K562 (cell line): ENCODE measurements around the gene RPS8. TPM values are rescaled to one million over a fixed set of nuclear protein-coding genes. Genes with fewer than 3 reads are reported as not detected.

Experiments used
- CBX3 ChIP-seq, 2 experiments: IDR thresholded peaks; 1 replicate in 1 of 2; 2 replicates in 1 of 2; pipeline ENCODE4 v1.6.1; 2012; ENCODE audit warnings: inconsistent platforms in 2 of 2, low read length in 2 of 2, borderline replicate concordance in 1 of 2, control low read depth in 1 of 2
- EP400 ChIP-seq: fragments of 450-650 bp; IDR thresholded peaks from 2 replicates; pipeline ENCODE4 v1.6.1; 2017; ENCODE audit warnings: antibody characterized with exemption, mild to moderate bottlenecking, moderate library complexity
- ESRRA ChIP-seq: fragments of 450-650 bp; IDR thresholded peaks from 2 replicates; pipeline ENCODE4 v1.6.1; 2014; ENCODE audit warnings: low read depth, mild to moderate bottlenecking, moderate library complexity, borderline replicate concordance
- GABPB1 ChIP-seq: sonication (generic); formaldehyde crosslinking; IDR thresholded peaks from 2 replicates; pipeline ENCODE4 v1.8.0; 2022; ENCODE audit warnings: mild to moderate bottlenecking, missing genetic modification reagents
- KAT8 ChIP-seq: fragments of 450-650 bp; IDR thresholded peaks from 2 replicates; pipeline ENCODE4 v1.6.1; 2016; ENCODE audit warnings: low read depth, mild to moderate bottlenecking
- KLF10 ChIP-seq: fragments of 250-450 bp; sonication (Bioruptor Pico); IDR thresholded peaks from 2 replicates; pipeline ENCODE4 v1.6.1; 2021; ENCODE audit warnings: matching md5 sums
- KLF16 ChIP-seq: IDR thresholded peaks from 2 replicates; pipeline ENCODE4 v1.6.1; 2016; ENCODE audit warnings: antibody characterized with exemption
- MTA3 ChIP-seq: fragments of 450-650 bp; formaldehyde crosslinking; IDR thresholded peaks from 2 replicates; pipeline ENCODE4 v1.6.1; 2017; ENCODE audit warnings: mild to moderate bottlenecking, borderline replicate concordance
- NCOR1 ChIP-seq: fragments of 450-650 bp; IDR thresholded peaks from 2 replicates; pipeline ENCODE4 v1.6.1; 2016; ENCODE audit warnings: mild to moderate bottlenecking, moderate library complexity
- SMARCA5 ChIP-seq: fragments of 450-650 bp; IDR thresholded peaks from 2 replicates; pipeline ENCODE4 v1.6.1; 2016
- TARDBP ChIP-seq: fragments of 450-650 bp; IDR thresholded peaks from 2 replicates; pipeline ENCODE4 v1.6.1; 2016
- TCFL5 ChIP-seq: fragments of 250-450 bp; sonication (Bioruptor Pico); conservative IDR thresholded peaks from 2 replicates; pipeline ENCODE4 v1.6.1; 2021; ENCODE audit warnings: mild to moderate bottlenecking, moderate library complexity, matching md5 sums
- ZNF239 ChIP-seq: fragments of 250-450 bp; sonication (Bioruptor Pico); IDR thresholded peaks from 2 replicates; pipeline ENCODE4 v1.4.0; 2020; ENCODE audit warnings: mild to moderate bottlenecking
- ZNF57 ChIP-seq: fragments of 450-650 bp; formaldehyde crosslinking; IDR thresholded peaks from 2 replicates; pipeline ENCODE4 v1.4.0; 2020; ENCODE audit warnings: mild to moderate bottlenecking, moderate library complexity
- ZNF644 ChIP-seq: fragments of 200-800 bp; sonication (Bioruptor generic); IDR thresholded peaks from 2 replicates; pipeline ENCODE4 v1.6.1; 2016; ENCODE audit warnings: low read depth, missing genetic modification characterization, missing compliant biosample characterization
- polyA plus RNA-seq, 8 experiments: library from polyadenylated mRNA; depleted of rRNA in 4 of 8; stranded (reverse) in 5 of 8; unstranded in 3 of 8; fragments of >200 nt; fragmentation: Nextera tagmentation in 2 of 8; fragmentation: Illumina TruSeq in 1 of 8; extraction: Ambion mirVana in 2 of 8; extraction: Trizol in 1 of 8; gene quantifications; 2 replicates each; pipeline versions ENCODE4 v1.2.1 to v1.2.3, GENCODE V29; 2011 to 2014; ENCODE audit warnings: inconsistent platforms in 1 of 8, missing spikeins in 1 of 8
- total RNA-seq, 7 experiments: library from RNA; depleted of rRNA in 6 of 7; stranded (reverse); fragments of >200 nt in 6 of 7; fragmentation: Illumina TruSeq in 2 of 7; extraction: Trizol in 2 of 7; gene quantifications; 2 replicates each; pipeline versions ENCODE4 v1.2.1 to v1.2.3, GENCODE V29; 2011 to 2021; ENCODE audit warnings: low replicate concordance in 1 of 7
- TF ChIP-seq, protein P1 (sequence below): fragments of 250-450 bp; sonication (Bioruptor Pico); IDR thresholded peaks from 2 replicates; pipeline ENCODE4 v1.5.0; 2021
- TF ChIP-seq, protein P2 (sequence below): fragments of 450-650 bp; IDR thresholded peaks from 2 replicates; pipeline ENCODE4 v1.6.1; 2016; ENCODE audit warnings: mild to moderate bottlenecking
- TF ChIP-seq, protein P3 (sequence below): sonication (generic); formaldehyde crosslinking; IDR thresholded peaks from 2 replicates; pipeline ENCODE4 v1.8.1; 2023; ENCODE audit warnings: mild to moderate bottlenecking, missing genetic modification reagents
- TF ChIP-seq, protein P4 (sequence below): sonication (generic); formaldehyde crosslinking; IDR thresholded peaks from 2 replicates; pipeline ENCODE4 v1.8.0; 2022; ENCODE audit warnings: mild to moderate bottlenecking, low read depth, missing genetic modification reagents
- TF ChIP-seq, protein P5 (sequence below): IDR thresholded peaks from 2 replicates; pipeline ENCODE4 v1.6.1; 2012; ENCODE audit warnings: low read depth, low read length, improper control_type of control experiment, borderline replicate concordance

RPS8 gene
- total and polyA plus RNA-seq, 9 of the 15 experiments (the other 6 are each of a cell fraction or from before 2014, with no cell fraction given): 2,431 to 4,168 (median 3,109) TPM

DNA sequence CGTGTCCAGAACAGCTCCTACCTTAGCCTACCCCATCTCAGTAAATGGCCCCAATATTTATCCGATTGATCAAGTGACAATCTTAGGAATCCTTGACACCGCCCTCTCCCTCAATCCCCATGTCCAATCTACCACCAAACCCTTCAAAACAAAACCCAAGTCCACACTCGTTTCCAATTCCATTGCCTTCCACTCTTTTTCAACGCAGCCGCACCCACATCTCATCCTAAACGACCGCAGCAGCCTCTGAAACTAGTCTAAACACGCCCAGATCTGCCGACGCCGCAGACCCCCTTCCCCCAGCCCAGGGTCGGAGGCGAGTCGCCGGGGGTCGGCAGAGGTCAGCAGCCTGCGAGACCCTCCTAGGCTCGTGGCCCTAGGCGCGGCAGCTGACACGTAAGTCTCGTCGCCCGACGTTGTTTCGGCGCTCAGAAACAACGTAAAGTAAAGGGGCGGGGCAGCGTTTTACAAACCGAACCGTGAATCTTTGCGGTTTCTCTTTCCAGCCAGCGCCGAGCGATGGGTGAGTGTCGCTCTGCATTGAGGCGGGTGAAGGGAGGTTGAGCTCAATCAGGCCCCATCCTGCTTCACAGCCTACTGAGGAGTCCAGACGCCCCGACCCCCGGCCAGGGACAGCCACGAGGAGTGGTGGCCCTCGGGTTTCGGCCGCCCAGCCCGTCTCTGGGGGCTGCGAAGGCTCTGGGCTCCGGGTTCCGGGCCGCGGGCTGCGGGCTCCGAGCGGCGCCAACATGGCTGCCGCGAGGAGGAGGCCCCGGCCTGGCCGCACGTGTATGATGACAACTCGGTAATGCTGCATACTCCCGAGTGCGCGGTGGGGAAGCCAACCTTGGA, at the start of gene RPS8 (continued):
- no peak for TF ChIP-seq KLF10
- TF ChIP-seq, protein P1, sequence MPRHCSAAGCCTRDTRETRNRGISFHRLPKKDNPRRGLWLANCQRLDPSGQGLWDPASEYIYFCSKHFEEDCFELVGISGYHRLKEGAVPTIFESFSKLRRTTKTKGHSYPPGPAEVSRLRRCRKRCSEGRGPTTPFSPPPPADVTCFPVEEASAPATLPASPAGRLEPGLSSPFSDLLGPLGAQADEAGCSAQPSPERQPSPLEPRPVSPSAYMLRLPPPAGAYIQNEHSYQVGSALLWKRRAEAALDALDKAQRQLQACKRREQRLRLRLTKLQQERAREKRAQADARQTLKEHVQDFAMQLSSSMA: no peak; the same call in 1 of the 2 replicates
- TF ChIP-seq KLF16: no peak
- peak; percentile 50; the same call in 1 of the 2 replicates for TF ChIP-seq ZNF57 (CRISPR knock-in tag)
- TF ChIP-seq ESRRA: peak; percentile 98
- no peak for TF ChIP-seq CBX3 (IDR thresholded peaks at IDR 0.05; ENCODE audit: borderline replicate concordance in 1 of 2, low read length in 2 of 2)
- peak; percentile 97 for TF ChIP-seq MTA3
- TF ChIP-seq ZNF644: no peak
- TF ChIP-seq NCOR1: peak; percentile 72
- TF ChIP-seq, protein P2, sequence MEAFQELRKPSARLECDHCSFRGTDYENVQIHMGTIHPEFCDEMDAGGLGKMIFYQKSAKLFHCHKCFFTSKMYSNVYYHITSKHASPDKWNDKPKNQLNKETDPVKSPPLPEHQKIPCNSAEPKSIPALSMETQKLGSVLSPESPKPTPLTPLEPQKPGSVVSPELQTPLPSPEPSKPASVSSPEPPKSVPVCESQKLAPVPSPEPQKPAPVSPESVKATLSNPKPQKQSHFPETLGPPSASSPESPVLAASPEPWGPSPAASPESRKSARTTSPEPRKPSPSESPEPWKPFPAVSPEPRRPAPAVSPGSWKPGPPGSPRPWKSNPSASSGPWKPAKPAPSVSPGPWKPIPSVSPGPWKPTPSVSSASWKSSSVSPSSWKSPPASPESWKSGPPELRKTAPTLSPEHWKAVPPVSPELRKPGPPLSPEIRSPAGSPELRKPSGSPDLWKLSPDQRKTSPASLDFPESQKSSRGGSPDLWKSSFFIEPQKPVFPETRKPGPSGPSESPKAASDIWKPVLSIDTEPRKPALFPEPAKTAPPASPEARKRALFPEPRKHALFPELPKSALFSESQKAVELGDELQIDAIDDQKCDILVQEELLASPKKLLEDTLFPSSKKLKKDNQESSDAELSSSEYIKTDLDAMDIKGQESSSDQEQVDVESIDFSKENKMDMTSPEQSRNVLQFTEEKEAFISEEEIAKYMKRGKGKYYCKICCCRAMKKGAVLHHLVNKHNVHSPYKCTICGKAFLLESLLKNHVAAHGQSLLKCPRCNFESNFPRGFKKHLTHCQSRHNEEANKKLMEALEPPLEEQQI: no peak; the same call in none of the 2 replicates
- TF ChIP-seq, protein P3, sequence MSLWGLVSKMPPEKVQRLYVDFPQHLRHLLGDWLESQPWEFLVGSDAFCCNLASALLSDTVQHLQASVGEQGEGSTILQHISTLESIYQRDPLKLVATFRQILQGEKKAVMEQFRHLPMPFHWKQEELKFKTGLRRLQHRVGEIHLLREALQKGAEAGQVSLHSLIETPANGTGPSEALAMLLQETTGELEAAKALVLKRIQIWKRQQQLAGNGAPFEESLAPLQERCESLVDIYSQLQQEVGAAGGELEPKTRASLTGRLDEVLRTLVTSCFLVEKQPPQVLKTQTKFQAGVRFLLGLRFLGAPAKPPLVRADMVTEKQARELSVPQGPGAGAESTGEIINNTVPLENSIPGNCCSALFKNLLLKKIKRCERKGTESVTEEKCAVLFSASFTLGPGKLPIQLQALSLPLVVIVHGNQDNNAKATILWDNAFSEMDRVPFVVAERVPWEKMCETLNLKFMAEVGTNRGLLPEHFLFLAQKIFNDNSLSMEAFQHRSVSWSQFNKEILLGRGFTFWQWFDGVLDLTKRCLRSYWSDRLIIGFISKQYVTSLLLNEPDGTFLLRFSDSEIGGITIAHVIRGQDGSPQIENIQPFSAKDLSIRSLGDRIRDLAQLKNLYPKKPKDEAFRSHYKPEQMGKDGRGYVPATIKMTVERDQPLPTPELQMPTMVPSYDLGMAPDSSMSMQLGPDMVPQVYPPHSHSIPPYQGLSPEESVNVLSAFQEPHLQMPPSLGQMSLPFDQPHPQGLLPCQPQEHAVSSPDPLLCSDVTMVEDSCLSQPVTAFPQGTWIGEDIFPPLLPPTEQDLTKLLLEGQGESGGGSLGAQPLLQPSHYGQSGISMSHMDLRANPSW (CRISPR knock-in tag): no peak; the same call in 1 of the 2 replicates
- TF ChIP-seq, protein P4, sequence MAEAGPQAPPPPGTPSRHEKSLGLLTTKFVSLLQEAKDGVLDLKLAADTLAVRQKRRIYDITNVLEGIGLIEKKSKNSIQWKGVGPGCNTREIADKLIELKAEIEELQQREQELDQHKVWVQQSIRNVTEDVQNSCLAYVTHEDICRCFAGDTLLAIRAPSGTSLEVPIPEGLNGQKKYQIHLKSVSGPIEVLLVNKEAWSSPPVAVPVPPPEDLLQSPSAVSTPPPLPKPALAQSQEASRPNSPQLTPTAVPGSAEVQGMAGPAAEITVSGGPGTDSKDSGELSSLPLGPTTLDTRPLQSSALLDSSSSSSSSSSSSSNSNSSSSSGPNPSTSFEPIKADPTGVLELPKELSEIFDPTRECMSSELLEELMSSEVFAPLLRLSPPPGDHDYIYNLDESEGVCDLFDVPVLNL (CRISPR knock-in tag): peak; percentile 11; the same call in 1 of the 2 replicates
- TF ChIP-seq ZNF239 (CRISPR knock-in tag): peak; percentile 42; the same call in 1 of the 2 replicates
- peak; percentile 77 for TF ChIP-seq GABPB1 (CRISPR knock-in tag)
- TF ChIP-seq SMARCA5: peak; percentile 86
- TF ChIP-seq TARDBP: peak; percentile 84
- peak; percentile 100 for TF ChIP-seq EP400
- no peak for TF ChIP-seq TCFL5
- TF ChIP-seq, protein P5, sequence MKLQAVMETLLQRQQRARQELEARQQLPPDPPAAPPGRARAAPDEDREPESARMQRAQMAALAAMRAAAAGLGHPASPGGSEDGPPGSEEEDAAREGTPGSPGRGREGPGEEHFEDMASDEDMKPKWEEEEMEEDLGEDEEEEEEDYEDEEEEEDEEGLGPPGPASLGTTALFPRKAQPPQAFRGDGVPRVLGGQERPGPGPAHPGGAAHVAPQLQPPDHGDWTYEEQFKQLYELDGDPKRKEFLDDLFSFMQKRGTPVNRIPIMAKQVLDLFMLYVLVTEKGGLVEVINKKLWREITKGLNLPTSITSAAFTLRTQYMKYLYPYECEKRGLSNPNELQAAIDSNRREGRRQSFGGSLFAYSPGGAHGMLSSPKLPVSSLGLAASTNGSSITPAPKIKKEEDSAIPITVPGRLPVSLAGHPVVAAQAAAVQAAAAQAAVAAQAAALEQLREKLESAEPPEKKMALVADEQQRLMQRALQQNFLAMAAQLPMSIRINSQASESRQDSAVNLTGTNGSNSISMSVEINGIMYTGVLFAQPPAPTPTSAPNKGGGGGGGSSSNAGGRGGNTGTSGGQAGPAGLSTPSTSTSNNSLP: no peak
- peak; percentile 48; the same call in 1 of the 2 replicates for TF ChIP-seq KAT8
